Esophagus squamous epithelium (tissue), 4 donors: ENCODE data around the gene SYT9.

Source experiments
- CTCF ChIP-seq, 6 experiments: fragments of 450-650 bp in 4 of 6; fragments of 200-600 bp in 2 of 6; sonication (generic) in 2 of 6; IDR thresholded peaks; one replicate each; pipeline ENCODE4 v1.5.1; 2016 to 2019; ENCODE audit warnings: antibody characterized with exemption in 6 of 6, mild to moderate bottlenecking in 4 of 6, moderate library complexity in 4 of 6
- POLR2A ChIP-seq, 4 donors: fragments of 450-650 bp; IDR thresholded peaks; one replicate each; pipeline ENCODE4 v1.6.1; 2017; ENCODE audit warnings: antibody characterized with exemption in 4 of 4, mild to moderate bottlenecking in 4 of 4, moderate library complexity in 3 of 4

GRCh38 chr11:7384691-7385090 lies 133.0 kb downstream of the SYT9 start:
- TF ChIP-seq CTCF (IDR thresholded peaks at IDR 0.05) (no peak), POLR2A (IDR thresholded peaks at IDR 0.05) (no peak)
